ENCODE data around the gene CHSY1. TPM values are rescaled to one million over a fixed set of nuclear protein-coding genes. Genes with fewer than 3 reads are reported as not detected.

The CHSY1 gene
- total and polyA plus RNA-seq, 2 of the 4 experiments (the other 2 are of a cell fraction), result 40.9 to 53.2 TPM

GRCh38 chr15:101190092-101190595 lies 61.7 kb downstream of the CHSY1 start:
- POLR2A ChIA-PET (ENCODE audit: unreplicated experiment), result no interaction called here
- DNase-seq (peak; percentile 38), ATAC-seq (ENCODE audit: low read depth) (no peak)
- Histone ChIP-seq H2BK120ac (ENCODE audit: low read depth, low read length) (peak overlapping the region; percentile 87), H2BK5ac (ENCODE audit: low read depth, low read length, poor library complexity, severe bottlenecking) (peak overlapping the region; percentile 99), H3K27ac (ENCODE audit: insufficient read depth, low read length) (peak overlapping the region; percentile 100), H4K91ac (ENCODE audit: insufficient read depth, low read depth, low read length) (peak overlapping the region; percentile 95), H3K4me3 (ENCODE audit: insufficient read depth, low read depth, low read length) (no peak overlapping the region), H3K4ac (ENCODE audit: low read depth, low read length) (peak overlapping the region; percentile 96), H2AK5ac (ENCODE audit: low read depth, low read length) (peak overlapping the region; percentile 95), H3K56ac (ENCODE audit: extremely low read depth, insufficient read depth, low read length) (peak overlapping the region; percentile 99), H4K20me1 (ENCODE audit: insufficient read depth, low read length) (peaks cover 18% of the 10 kb centered on the region), H3K14ac (replicated peaks; ENCODE audit: low read depth, low read length) (peak overlapping the region; percentile 91), H3K23ac (ENCODE audit: low read depth, low read length) (peak overlapping the region; percentile 88), H3K36me3 (ENCODE audit: control insufficient read depth, insufficient read depth, low read length) (peaks cover 6% of the 10 kb centered on the region), H3K79me1 (ENCODE audit: low read depth in 1 of 2, low read length in 2 of 2) (peaks cover 3 to 78% of the 10 kb centered on the region in 2 experiments; a peak in 3 of 4 replicates), H4K5ac (ENCODE audit: low read depth, low read length) (peak overlapping the region; percentile 88), H2AFZ (replicated peaks; ENCODE audit: low read length, poor library complexity) (no peak overlapping the region), H3K27me3 (ENCODE audit: control insufficient read depth, insufficient read depth, low read length) (no peaks in the 10 kb centered on the region), H4K8ac (ENCODE audit: low read depth in 2 of 2, low read length in 2 of 2) (peak overlapping the region; percentile 91 to 97), H2BK15ac (ENCODE audit: low read depth, low read length) (peak overlapping the region; percentile 96; the same call in 2 of the 3 replicates), H3K18ac (ENCODE audit: low read depth, low read length) (peak overlapping the region; percentile 97), H3K9ac (ENCODE audit: low read depth, low read length) (peak overlapping the region; percentile 98), H3K9me1 (ENCODE audit: insufficient read depth, low read length) (peaks cover 32% of the 10 kb centered on the region), H3K4me2 (ENCODE audit: low read depth, low read length) (peak overlapping the region; percentile 72), H3K4me1 (ENCODE audit: control insufficient read depth, insufficient read depth, low read length) (peaks cover 40% of the 10 kb centered on the region), H2AK9ac (replicated peaks; ENCODE audit: low read depth, low read length, poor library complexity) (peak overlapping the region; percentile 78), H3K9me3 (ENCODE audit: control insufficient read depth, insufficient read depth, low read length) (no peaks in the 10 kb centered on the region), H2BK20ac (ENCODE audit: low read depth, low read length) (peak overlapping the region; percentile 92)
- CTCF ChIA-PET, result interaction anchor here (1.0 kb wide), 1 partner anchor 55 kb away, joined by 3 read pairs; no protein-coding TSS in a partner anchor
- no CpG with 5 or more reads among the region's 3 CpGs for WGBS, 2 experiments (ENCODE audit: extremely low coverage in 2 of 2, insufficient read length in 1 of 2)
- in situ Hi-C loops (cut with MboI; ENCODE audit: low sequenced_read_pairs) (no loop called here), dilution Hi-C loops (cut with HindIII; ENCODE audit: low sequenced_read_pairs, unreplicated experiment) (no loop called here), intact Hi-C loops (cut with micrococcal nuclease) (loop anchor here (2.0 kb wide), 1 partner anchor 69 kb away; no protein-coding TSS in a partner anchor)
- BruUV-seq (replicated peaks), result no TSS peak
- no peak for TF ChIP-seq ELK1 (IDR thresholded peaks at IDR 0.05; ENCODE audit: borderline replicate concordance, low read depth, low read length)
- TF ChIP-seq CTCF (conservative IDR thresholded peaks at IDR 0.05; ENCODE audit: low read depth, low read length), result no peak
- TF ChIP-seq RAD21 (IDR thresholded peaks at IDR 0.05; ENCODE audit: low read length), result no peak
- no peak for TF ChIP-seq MXI1 (IDR thresholded peaks at IDR 0.05; ENCODE audit: borderline replicate concordance, low read depth, low read length)
- TF ChIP-seq RCOR1 (IDR thresholded peaks at IDR 0.05; ENCODE audit: insufficient replicate concordance, low read length), result no peak
- no peak for TF ChIP-seq CEBPB (IDR thresholded peaks at IDR 0.05; ENCODE audit: low read depth, low read length)
- no peak for TF ChIP-seq POLR2A (IDR thresholded peaks at IDR 0.05; ENCODE audit: low read depth, low read length)
- TF ChIP-seq MAZ (IDR thresholded peaks at IDR 0.05; ENCODE audit: borderline replicate concordance, low read depth, low read length), result no peak
- TF ChIP-seq BHLHE40 (IDR thresholded peaks at IDR 0.05; ENCODE audit: low read depth, low read length), result no peak
- no peak for TF ChIP-seq USF2 (IDR thresholded peaks at IDR 0.05; ENCODE audit: low read depth, low read length)
- TF ChIP-seq SMC3 (IDR thresholded peaks at IDR 0.05; ENCODE audit: low read depth, low read length), result no peak
- no peak for TF ChIP-seq RFX5 (IDR thresholded peaks at IDR 0.05; ENCODE audit: low read depth, low read length)
- no peak for TF ChIP-seq MAFK (IDR thresholded peaks at IDR 0.05; ENCODE audit: low read depth, low read length)
- no peak for TF ChIP-seq FOS (IDR thresholded peaks at IDR 0.05; ENCODE audit: low read depth, low read length)
- TF ChIP-seq NFE2L2 (IDR thresholded peaks at IDR 0.05; ENCODE audit: low read depth, low read length), result no peak
- TF ChIP-seq CHD1 (IDR thresholded peaks at IDR 0.05; ENCODE audit: low read depth, low read length), result no peak
